Measurements from ENCODE around the gene PHLPP1.

PHLPP1 gene

DNA sequence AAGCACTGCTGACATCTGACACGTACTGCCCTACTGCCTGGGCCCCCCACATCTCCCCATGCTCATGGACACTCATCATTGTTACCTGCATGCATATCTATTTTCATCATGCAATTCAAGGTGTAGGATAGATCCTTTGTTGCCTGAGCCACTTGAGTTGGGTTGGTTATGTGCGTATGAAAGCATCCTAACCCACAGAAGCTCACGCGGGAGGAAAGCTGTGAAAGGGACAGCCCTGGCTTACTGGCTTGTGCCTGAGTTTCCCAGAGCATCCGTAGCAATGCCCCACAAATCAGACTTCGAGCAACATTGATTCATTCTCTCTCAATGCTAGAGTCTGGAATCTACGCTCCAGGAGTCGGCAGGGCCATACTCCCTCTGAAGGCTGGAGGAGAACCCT is 285.5 kb downstream of the PHLPP1 start:
- no peak for DNase-seq (ENCODE audit: low read depth in 1 of 2, low spot score in 1 of 2)

DNA sequence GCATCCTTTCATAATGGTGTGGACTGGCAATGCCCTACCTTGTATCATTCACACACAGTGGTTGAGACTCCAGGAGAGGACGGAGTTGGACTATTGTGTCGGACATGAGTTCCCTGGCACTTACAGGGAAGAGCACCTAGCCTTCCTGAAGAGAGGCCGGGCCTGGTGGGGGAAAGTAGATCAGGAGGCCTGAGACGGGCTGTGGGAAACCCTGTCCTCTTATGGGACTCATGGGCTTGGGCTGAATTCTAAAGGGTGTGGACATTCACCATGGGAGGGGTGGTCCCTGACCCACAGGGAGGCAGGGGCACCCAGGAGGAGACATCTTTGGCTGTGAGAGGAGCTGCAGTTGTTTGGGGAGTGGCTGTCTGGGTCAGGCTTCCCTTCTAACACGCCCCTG is 286.5 kb downstream of the PHLPP1 start:
- DNase-seq (ENCODE audit: low read depth in 1 of 2, low spot score in 1 of 2) = no peak

DNA sequence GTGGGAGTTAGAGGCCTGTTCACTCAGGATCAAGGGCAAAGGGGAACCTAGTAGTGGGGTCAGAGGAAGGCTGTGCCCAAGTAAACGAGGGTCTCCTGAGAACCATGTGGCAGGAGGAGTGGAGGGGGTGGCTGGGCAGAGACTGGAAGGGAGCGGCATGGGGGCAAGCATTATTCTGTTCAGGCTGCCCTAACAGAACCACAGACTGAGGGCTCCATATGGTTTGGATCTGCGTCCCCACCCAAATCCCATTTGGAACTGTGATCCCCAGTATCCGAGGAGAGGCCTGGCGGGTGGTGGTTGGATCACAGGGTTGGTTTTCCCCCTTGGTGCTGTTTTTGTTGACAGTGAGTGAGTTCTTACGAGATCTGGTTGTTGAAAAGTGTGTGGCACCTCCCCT is 287.0 kb downstream of the PHLPP1 start:
- no peak for DNase-seq (ENCODE audit: low read depth in 1 of 2, low spot score in 1 of 2)

DNA sequence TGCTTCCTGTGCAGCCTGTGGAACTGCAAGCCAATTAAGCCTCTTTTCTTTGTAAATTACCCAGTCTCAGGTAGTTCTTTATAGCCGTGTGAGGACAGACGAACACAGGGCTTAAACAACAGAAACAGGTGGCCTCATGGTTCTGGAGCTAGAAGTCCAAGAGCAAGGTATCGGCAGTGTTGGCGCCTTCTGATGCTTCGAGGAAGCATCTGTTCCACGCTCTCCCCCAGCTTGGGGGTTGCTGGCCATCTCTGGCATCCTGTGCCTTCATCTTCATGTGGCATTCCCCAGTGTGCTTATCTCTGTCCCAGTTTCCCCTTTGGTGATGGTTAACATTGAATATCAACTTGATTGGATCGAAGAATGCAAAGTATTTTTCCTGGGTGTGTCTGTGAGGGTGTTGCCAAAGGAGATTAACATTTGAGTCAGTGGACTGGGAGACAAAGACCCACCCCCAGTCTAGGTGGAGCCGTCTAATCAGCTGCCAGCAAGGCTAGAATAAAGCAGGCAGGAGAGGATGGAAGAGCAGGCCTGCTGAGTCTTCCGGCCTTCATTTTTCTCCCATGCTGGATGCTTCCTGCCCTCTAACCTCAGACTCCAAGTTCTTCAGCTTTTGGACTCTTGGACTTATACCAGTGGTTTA is 287.6 kb downstream of the PHLPP1 start:
- DNase-seq (ENCODE audit: low read depth in 1 of 2, low spot score in 1 of 2) = no peak

DNA sequence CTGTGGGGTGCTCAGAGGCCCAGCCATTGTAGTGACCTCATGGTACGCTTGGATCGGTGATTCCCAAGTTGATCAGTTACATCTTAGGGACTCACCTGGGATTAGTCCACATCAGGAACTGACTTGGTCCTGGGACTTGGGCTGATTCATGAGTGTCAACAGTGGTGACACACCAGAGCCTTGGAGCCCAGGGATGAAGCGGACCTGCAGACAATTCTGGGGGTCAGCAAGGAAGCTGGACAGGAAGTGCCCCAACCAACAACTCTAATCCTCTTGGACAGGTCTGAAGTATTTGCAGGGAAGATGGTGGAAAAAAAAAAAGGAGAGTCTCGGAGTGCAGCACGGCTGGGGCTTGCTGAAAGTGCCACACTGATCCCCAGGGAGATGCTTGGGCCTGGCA is 288.6 kb downstream of the PHLPP1 start:
- DNase-seq (ENCODE audit: low read depth in 1 of 2, low spot score in 1 of 2) = no peak

DNA sequence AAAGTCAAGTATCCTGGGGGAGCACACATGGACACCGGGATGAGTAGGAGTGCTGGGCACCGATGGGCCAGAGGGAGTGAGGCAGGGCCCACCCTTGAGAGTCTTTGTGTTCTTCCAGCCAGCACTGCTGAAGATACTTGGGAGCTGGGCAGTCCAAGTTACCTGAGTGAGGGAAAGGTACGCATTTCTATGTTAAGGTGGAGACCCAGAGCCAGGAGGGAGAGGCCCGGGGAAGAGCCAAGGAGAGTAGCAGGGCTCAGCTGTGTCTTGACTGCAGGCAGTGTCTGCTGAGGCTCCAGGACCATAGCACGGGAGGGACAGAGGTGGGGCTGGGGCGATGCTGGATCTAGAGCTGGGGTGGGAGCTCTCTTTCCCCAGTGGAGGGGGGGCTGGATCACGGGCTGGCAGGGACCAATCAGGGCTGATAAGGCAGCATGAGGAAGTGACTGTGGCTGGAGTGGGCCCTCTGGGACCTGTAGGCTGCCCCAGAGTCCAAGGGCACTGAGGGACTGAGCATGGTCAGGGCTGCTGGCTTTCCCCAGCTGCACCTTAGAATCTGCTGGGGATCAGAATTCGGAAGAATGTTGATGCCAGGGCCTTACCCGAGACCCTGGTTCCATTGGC is 289.2 kb downstream of the PHLPP1 start:
- DNase-seq (ENCODE audit: low read depth in 1 of 2, low spot score in 1 of 2) = no peak

DNA sequence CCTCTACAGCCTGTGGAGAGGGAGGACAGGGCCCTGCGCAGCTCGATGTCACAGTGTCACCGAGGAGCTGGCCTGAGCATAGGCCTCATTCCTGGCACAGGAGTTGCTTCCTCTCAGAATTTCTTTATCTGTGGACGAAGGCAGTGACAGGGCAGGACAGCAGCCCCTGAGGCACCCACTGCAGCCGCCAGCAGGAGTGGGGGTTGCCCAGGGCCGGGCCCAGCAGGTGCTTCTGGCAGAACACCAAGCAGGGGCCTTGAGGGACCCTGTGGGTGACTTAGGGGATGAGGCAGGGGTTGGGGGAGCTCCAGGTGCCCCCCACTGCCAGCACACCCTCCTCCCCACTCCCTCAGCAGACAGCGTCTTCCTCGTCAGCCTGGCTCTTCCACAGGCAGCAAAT is 290.0 kb downstream of the PHLPP1 start:
- DNase-seq (ENCODE audit: low read depth in 1 of 2, low spot score in 1 of 2) = no peak

DNA sequence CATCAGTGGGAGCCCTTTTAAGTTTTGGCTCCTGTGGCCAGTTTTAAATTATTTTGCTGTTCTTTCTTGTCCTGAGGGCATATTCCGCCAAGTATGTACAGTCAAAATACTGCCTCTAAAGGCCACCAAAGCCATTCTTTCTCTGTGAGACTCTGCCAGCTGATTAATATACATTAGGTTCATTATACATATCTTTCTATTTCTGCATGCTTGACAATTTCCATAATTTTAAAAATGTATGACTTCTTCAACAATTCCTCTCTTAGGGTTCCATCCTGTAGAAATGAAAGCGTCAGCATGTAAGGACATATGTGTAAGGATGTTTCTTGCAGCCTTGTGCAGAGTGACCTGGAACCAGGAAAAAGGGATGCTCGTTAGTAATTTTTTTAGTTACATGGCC is 291.9 kb downstream of the PHLPP1 start:
- DNase-seq (ENCODE audit: low read depth in 1 of 2, low spot score in 1 of 2) = no peak

DNA sequence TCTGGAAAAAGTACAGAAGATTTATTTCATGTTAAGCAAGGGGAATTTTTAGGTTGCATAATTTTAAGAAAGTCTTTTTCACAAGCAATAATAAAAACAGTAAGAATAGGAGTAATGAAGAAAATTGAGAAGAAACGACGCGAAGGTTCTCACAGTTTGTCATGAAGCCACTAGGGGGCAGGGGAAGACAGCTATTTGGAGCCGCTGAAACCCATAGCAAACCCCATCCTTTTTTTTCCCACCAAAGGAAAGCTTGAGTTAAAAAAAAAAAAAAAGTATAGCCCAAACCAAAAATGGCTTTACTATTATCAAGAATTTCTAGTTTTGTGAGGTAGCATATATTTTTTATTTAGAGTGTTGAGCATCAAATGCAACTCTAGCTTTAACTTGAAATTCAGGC is 300.9 kb downstream of the PHLPP1 start:
- DNase-seq (ENCODE audit: low read depth in 1 of 2, low spot score in 1 of 2) = peak in 1 of 2 donors; percentile 6

DNA sequence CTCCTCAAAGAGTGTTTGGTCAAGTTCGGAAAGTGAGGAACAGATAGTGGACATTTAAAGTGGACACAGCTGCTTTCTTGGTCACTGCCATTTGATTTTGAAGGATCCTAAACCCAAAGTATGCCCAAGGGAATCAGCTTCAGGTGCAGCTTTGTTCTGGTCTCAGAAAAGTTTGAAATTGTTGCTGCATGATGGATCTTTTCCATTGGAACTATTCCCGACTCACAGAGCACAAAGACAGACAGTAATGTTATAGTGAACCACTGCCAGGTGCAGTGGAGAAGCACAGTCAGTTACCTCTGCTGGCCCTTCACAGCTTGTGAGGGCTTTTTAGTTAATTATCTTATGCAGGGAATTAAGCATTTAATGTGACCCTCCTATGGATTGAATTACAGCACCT is 301.7 kb downstream of the PHLPP1 start:
- no peak for DNase-seq (ENCODE audit: low read depth in 1 of 2, low spot score in 1 of 2)

DNA sequence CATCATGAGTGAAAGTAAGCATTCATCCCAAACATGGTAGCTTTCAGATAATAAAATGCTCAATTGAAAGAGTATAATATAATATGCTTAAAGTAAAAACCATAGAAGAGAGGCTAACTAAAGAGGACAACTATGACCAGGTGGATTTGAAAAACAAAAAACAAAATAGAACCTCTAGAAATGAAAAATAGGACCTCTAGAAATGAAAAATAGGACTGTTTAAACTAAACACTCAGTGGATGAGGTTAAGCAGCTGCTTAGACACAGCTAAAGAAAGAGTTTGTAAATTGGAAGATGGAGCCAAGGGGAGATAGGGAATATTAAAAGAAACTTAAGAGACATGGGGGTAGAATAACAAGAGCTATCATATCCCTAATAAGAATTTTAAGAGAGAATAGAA is 302.6 kb downstream of the PHLPP1 start:
- no peak for DNase-seq (ENCODE audit: low read depth in 1 of 2, low spot score in 1 of 2)

DNA sequence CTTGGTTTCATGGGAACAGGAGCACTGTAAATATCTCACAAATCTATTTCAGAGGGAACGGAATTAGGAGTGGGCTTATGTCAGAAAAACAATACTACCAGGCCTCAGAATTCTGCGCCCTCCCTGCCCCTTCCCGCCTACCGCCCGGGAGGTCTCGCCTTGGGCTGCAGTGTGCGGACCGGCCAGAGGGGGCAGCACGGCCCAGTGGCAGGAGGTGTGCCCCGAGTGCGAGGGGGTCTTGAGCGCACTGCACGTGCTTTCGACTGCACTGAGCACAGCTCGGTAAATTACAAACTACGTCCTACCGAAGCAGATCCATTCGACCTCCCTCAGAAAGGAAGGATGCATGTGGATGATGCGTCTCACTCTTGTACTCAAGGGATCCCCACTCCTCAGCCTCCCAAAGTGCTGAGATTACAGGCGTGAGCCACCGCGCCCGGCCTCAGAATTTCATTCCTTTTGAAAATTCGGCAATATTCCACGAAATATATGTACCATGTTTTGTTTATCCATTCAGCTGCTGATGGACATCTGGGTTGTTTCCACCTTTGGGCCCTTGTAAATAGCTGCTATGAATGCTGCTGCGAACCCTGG is 307.2 kb downstream of the PHLPP1 start:
- peak in 1 of 2 donors; percentile 10 for DNase-seq (ENCODE audit: low read depth in 1 of 2, low spot score in 1 of 2)

DNA sequence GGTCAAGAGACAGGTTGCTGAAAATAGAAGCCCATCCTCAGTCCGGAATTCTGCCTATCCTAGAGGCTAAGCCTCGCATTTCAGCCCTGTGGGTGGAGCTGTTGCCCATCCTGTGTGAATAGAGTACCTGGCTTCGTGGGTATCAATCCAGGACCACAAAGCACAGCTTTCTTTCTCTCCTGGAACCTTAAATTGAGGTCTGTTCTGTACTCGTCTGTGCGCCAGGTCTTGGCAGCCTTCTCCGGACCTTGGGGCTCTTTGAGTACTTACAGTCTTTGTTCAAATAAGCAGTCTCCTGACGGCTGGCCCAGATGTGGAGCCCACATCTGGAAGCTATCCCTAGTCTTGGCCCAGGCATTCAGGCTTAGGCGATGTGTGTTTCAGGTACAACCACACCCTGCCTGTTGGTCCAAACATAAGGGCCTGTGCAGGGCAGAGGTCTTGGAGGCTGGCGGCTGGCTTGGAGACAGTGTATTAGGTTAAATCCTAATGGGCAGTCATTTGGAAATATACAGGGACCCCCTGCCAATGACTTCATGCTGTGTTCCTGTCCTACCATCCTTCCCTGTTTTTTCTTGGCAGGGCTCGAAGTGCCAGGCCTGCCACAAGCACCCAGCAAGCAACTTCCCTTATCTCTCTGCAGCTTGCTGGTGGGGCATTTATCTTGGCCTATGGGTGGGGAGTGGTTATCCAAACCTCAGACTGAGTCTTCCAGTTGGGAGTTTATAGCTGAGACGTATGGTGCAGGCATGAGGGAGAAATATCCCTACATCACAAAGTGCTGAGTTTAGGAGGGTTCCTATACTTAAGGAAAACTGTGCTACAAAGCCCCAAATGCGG is 310.1 kb downstream of the PHLPP1 start:
- DNase-seq (ENCODE audit: low read depth in 1 of 2, low spot score in 1 of 2) = no peak

DNA sequence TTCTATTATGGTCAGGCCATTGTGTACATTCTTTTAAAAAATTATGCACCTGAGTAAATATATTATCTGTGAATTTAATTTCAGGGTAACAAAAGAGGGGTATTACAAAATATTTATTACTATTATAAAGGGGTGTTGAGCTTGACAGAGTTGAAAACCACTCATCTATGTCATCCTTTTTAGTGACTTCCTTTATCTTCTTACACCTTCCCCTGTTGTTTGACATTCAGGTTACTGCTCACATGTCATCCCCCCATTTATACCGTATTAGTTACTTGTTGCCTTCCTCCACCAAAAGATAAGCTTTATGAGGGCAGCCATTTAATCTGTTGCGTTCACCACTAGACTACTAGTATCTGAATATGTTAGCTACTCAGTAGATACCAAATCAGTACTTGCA is 313.0 kb downstream of the PHLPP1 start:
- no peak for DNase-seq (ENCODE audit: low read depth in 1 of 2, low spot score in 1 of 2)

All from stimulated activated CD4-positive, alpha-beta T cell treated with anti-CD3 and anti-CD28 coated beads, Interleukin-15, amount 100 ng/mL, for 1 hour (primary cell).